ENCODE data around the gene WNT7B. TPM values are rescaled to one million over a fixed set of nuclear protein-coding genes. Genes with fewer than 3 reads are reported as not detected.

The WNT7B gene
- total and polyA plus RNA-seq, 2 donors (not counting 1 experiment from before 2014, with no cell fraction given), result 0.22 to 0.67 TPM

- H2AFZ ChIP-seq (ENCODE audit: insufficient read depth, low read depth, low read length, poor library complexity, severe bottlenecking), result no peak overlapping the region
- POLR2A ChIA-PET, result no interaction called here
- DNase-seq (no peak), ATAC-seq (ENCODE audit: low read depth) (no peak)
- no peaks in the 10 kb centered on the region for H3K79me2 ChIP-seq (ENCODE audit: control insufficient read depth, insufficient read depth, low read length)
- H3K9me3 ChIP-seq (ENCODE audit: control extremely low read depth in 1 of 3, control insufficient read depth in 2 of 3, insufficient read depth in 1 of 3, low read length in 2 of 3), result peaks cover 0 to 25% (median 2%) of the 10 kb centered on the region in 3 donors
- peaks cover 3% of the 10 kb centered on the region for H3K9me3 Mint-ChIP-seq (ENCODE audit: insufficient read depth)
- peaks cover 0 to 12% of the 10 kb centered on the region in 2 donors for H3K4me1 ChIP-seq (ENCODE audit: control insufficient read depth in 2 of 2, insufficient read depth in 2 of 2, low read length in 2 of 2)
- H3K27me3 ChIP-seq (replicated peaks in 1 of 4; ENCODE audit: control extremely low read depth in 1 of 4, control insufficient read depth in 3 of 4, insufficient read depth in 4 of 4, low read length in 3 of 4), result peaks cover 0 to 11% (median 2%) of the 10 kb centered on the region in 4 experiments
- intact Hi-C loops (cut with micrococcal nuclease), result no loop called here
- 92% methylated on average over 3 of the region's 7 CpGs for WGBS (ENCODE audit: insufficient coverage)
- H3K4me3 ChIP-seq (ENCODE audit: control extremely low read depth in 1 of 5, extremely low read depth in 1 of 5, insufficient read depth in 1 of 5, low read depth in 2 of 5, low read length in 4 of 5), result no peak overlapping the region
- TF ChIP-seq EZH2 (IDR thresholded peaks at IDR 0.05; ENCODE audit: borderline replicate concordance, insufficient read depth, low read depth, low read length, poor library complexity, severe bottlenecking) (no peak), CTCF (IDR thresholded peaks at IDR 0.05) (no peak)
- no peaks in the 10 kb centered on the region for H3K36me3 ChIP-seq (replicated peaks in 1 of 2; ENCODE audit: control extremely low read depth in 1 of 2, control insufficient read depth in 1 of 2, extremely low read depth in 1 of 2, insufficient read depth in 2 of 2, low read length in 1 of 2)
- H3K27ac ChIP-seq (ENCODE audit: low read length in 2 of 2), result no peak overlapping the region
- no peak overlapping the region for H3K4me2 ChIP-seq (replicated peaks; ENCODE audit: low read depth, low read length, poor library complexity, severe bottlenecking)
- CTCF ChIA-PET, result interaction anchor here (0.9 to 2.5 kb wide), 4 partner anchors 15 to 130 kb away, joined by 3 to 13 read pairs (median 3); no protein-coding TSS in a partner anchor
- H4K20me1 ChIP-seq (ENCODE audit: control insufficient read depth, insufficient read depth, low read length, poor library complexity, severe bottlenecking), result no peaks in the 10 kb centered on the region
- no peak overlapping the region for H3K4me3 Mint-ChIP-seq
- H3K4me1 Mint-ChIP-seq, result peaks cover 17% of the 10 kb centered on the region
- H3K27me3 Mint-ChIP-seq, result peaks cover 4% of the 10 kb centered on the region
- H3K27ac Mint-ChIP-seq, result no peak overlapping the region
- H3K9ac ChIP-seq (ENCODE audit: low read length), result no peak overlapping the region
Observed at GRCh38 chr22:45991098-45991497, 14.1 kb upstream of the WNT7B start.

GRCh38 chr22:45987136-45987861, 10.3 kb upstream of the WNT7B start:
- H3K9me3 Mint-ChIP-seq (ENCODE audit: insufficient read depth), result peaks cover 3% of the 10 kb centered on the region
- Histone ChIP-seq H3K4me2 (replicated peaks; ENCODE audit: low read depth, low read length, poor library complexity, severe bottlenecking) (no peak overlapping the region), H3K27ac (ENCODE audit: low read length in 2 of 2) (no peak overlapping the region), H3K4me3 (ENCODE audit: control extremely low read depth in 1 of 5, extremely low read depth in 1 of 5, insufficient read depth in 1 of 5, low read depth in 2 of 5, low read length in 4 of 5) (no peak overlapping the region), H3K27me3 (replicated peaks in 1 of 4; ENCODE audit: control extremely low read depth in 1 of 4, control insufficient read depth in 3 of 4, insufficient read depth in 4 of 4, low read length in 3 of 4) (peaks cover 0 to 8% (median 2%) of the 10 kb centered on the region in 4 experiments), H3K36me3 (replicated peaks in 1 of 2; ENCODE audit: control extremely low read depth in 1 of 2, control insufficient read depth in 1 of 2, extremely low read depth in 1 of 2, insufficient read depth in 2 of 2, low read length in 1 of 2) (no peaks in the 10 kb centered on the region), H3K79me2 (ENCODE audit: control insufficient read depth, insufficient read depth, low read length) (no peaks in the 10 kb centered on the region), H3K4me1 (ENCODE audit: control insufficient read depth in 2 of 2, insufficient read depth in 2 of 2, low read length in 2 of 2) (no peaks in the 10 kb centered on the region), H3K9ac (ENCODE audit: low read length) (no peak overlapping the region), H3K9me3 (ENCODE audit: control extremely low read depth in 1 of 3, control insufficient read depth in 2 of 3, insufficient read depth in 1 of 3, low read length in 2 of 3) (peaks cover 0 to 39% (median 10%) of the 10 kb centered on the region in 3 donors), H4K20me1 (ENCODE audit: control insufficient read depth, insufficient read depth, low read length, poor library complexity, severe bottlenecking) (no peaks in the 10 kb centered on the region), H2AFZ (ENCODE audit: insufficient read depth, low read depth, low read length, poor library complexity, severe bottlenecking) (no peak overlapping the region)
- H3K4me3 Mint-ChIP-seq, result no peak overlapping the region
- no peak overlapping the region for H3K27ac Mint-ChIP-seq
- TF ChIP-seq CTCF (IDR thresholded peaks at IDR 0.05), result no peak
- TF ChIP-seq EZH2 (IDR thresholded peaks at IDR 0.05; ENCODE audit: borderline replicate concordance, insufficient read depth, low read depth, low read length, poor library complexity, severe bottlenecking), result no peak
- ATAC-seq (ENCODE audit: low read depth), result no peak
- intact Hi-C loops (cut with micrococcal nuclease), result no loop called here
- ChIA-PET POLR2A (no interaction called here), CTCF (interaction anchor here (0.8 to 1.3 kb wide), 2 partner anchors 9 to 14 kb away, joined by 3 read pairs; no protein-coding TSS in a partner anchor)
- WGBS (ENCODE audit: insufficient coverage), result 90% methylated on average over 7 of the region's 7 CpGs
- peaks cover 6% of the 10 kb centered on the region for H3K27me3 Mint-ChIP-seq
- no peaks in the 10 kb centered on the region for H3K4me1 Mint-ChIP-seq
- no peak for DNase-seq

Measured in B cell (primary cell).